Adrenal gland (tissue), 19 donors: ENCODE results near the gene RAMAC. TPM values are rescaled to one million over a fixed set of nuclear protein-coding genes. Genes with fewer than 3 reads are reported as not detected.
A peak's percentile ranks its signal among the peaks of the same experiment; 100 is the strongest.
"Not testable (repeated sequence)": the region's sequence is repeated elsewhere in the genome, so short reads cannot be mapped to it uniquely, and the experiment has no call there.

Source experiments
- DNase-seq, 7 donors: peaks; one replicate each; pipeline ENCODE4 v3.0.0-alpha.2; 2019 to 2020
- H3K27ac ChIP-seq, 5 donors: fragments of 200-600 bp; sonication (generic) in 4 of 5; 1 replicate in 3 of 5; 2 replicates in 2 of 5; pipeline versions ENCODE4 v1.5.1 to v1.8.0; 2016 to 2020; ENCODE audit warnings: mild to moderate bottlenecking in 1 of 5
- H3K27me3 ChIP-seq: fragments of 200-600 bp; 2 replicates; pipeline ENCODE4 v1.8.0; 2021
- H3K36me3 ChIP-seq, 2 donors: fragments of 200-600 bp; replicated peaks in 1 of 2; 1 replicate in 1 of 2; 2 replicates in 1 of 2; pipeline versions ENCODE4 v1.5.1 to v1.8.0; 2018 to 2022
- H3K4me1 ChIP-seq, 2 donors: fragments of 200-600 bp; replicated peaks in 1 of 2; 1 replicate in 1 of 2; 2 replicates in 1 of 2; pipeline versions ENCODE4 v1.5.1 to v1.8.0; 2018 to 2021
- H3K4me3 ChIP-seq, 4 donors: fragments of 200-600 bp; sonication (generic) in 3 of 4; one replicate each; pipeline ENCODE4 v1.5.1; 2016 to 2018
- H3K9me3 ChIP-seq, 3 donors: fragments of 200-600 bp; sonication (generic) in 1 of 3; replicated peaks in 1 of 3; 1 replicate in 2 of 3; 2 replicates in 1 of 3; pipeline versions ENCODE4 v1.5.1 to v1.8.0; 2016 to 2021
- POLR2A ChIP-seq, 2 donors: fragments of 450-650 bp; IDR thresholded peaks; one replicate each; pipeline ENCODE4 v1.6.1; 2017; ENCODE audit warnings: antibody characterized with exemption in 2 of 2, mild to moderate bottlenecking in 2 of 2, moderate library complexity in 1 of 2
- WGBS, 4 donors: extraction: QIAGEN DNeasy Blood & Tissue Kit in 2 of 4; methylation state at CpG; one replicate each; pipeline versions ENCODE4 v1.1.5 to v1.1.7; 2013 to 2017; 5-methylcytosine and 5-hydroxymethylcytosine counted together
- intact Hi-C, 2 donors: fragments of 100-400 bp; cut with DNase I; formaldehyde crosslinking; loops; one replicate each; pipeline versions ENCODE4 v1.14.1 to v1.15.0; 2022 to 2023
- long read RNA-seq, 10 donors: library from polyadenylated mRNA in 3 of 10; unstranded in 2 of 10; stranded (forward) in 1 of 10; transcript quantifications; one replicate each; pipeline ENCODE4 v2.0.0 and lab custom pipeline, GENCODE V29; 2021 to 2026
- polyA plus RNA-seq, 3 donors: library from polyadenylated mRNA; stranded (reverse); fragments of 200-250 nt in 2 of 3; fragments of 350-450 nt in 1 of 3; fragmentation: Illumina TruSeq in 1 of 3; extraction: RNeasy Lipid Tissue Mini Kit (QIAGEN cat#74804) in 1 of 3; gene quantifications; one replicate each; pipeline ENCODE4 v1.2.3, GENCODE V29; 2013 to 2014
- total RNA-seq, 9 donors: library from RNA; depleted of rRNA in 4 of 9; stranded (reverse); fragments of >200 nt in 4 of 9; fragments of 120-200 nt in 1 of 9; fragmentation: NEBNext Ultra II Directional in 1 of 9; extraction: Animal tissue kit (Norgen Biotek cat#: 25700) in 1 of 9; gene quantifications; one replicate each; pipeline versions ENCODE4 v1.1.0 to v1.2.4, GENCODE V29; 2013 to 2023
- TF ChIP-seq, protein P1 (sequence below), 6 experiments: fragments of 450-650 bp in 4 of 6; fragments of 200-600 bp in 2 of 6; sonication (generic) in 1 of 6; IDR thresholded peaks; 1 replicate in 5 of 6; 2 replicates in 1 of 6; pipeline versions ENCODE4 v1.5.1 to v1.8.0; 2016 to 2021; ENCODE audit warnings: antibody characterized with exemption in 6 of 6, mild to moderate bottlenecking in 2 of 6, moderate library complexity in 1 of 6
- donor health status: healthy with polysubstance abuse.
- donor health status: Bipolar disorder and iron deficiency.
- donor health status: DM: yes; HTN: yes; CAD: no.
- donor health status: DM: no; HTN: no; CAD: no.
- donor health status: DM: no; HTN: no; CAD: no.
- donor health status: DM: yes; HTN: yes; CAD: no.

The RAMAC gene
- total RNA-seq (10 to 100 TPM; 19.3 to 80.0 (median 21.9) TPM), polyA plus RNA-seq (10 to 100 TPM; 12.7 to 28.4 (median 16.1) TPM)
- long read RNA-seq, donor 1, transcript RAMAC-201 (4 exons, 1,568 nt): major isoform, 73 of 73 reads
- long read RNA-seq, donor 1, partial matches to known transcripts: 0 of 73 reads
- long read RNA-seq, donor 1, other reads (novel, unspliced or antisense): 0 of 73 reads
- long read RNA-seq, donor 2, transcript RAMAC-201 (4 exons, 1,568 nt): major isoform, 46 of 46 reads
- long read RNA-seq, donor 2, partial matches to known transcripts: 0 of 46 reads
- long read RNA-seq, donor 2, other reads (novel, unspliced or antisense): 0 of 46 reads
- long read RNA-seq, donor 3, transcript RAMAC-201 (4 exons, 1,568 nt): major isoform, 45 of 45 reads
- long read RNA-seq, donor 3, partial matches to known transcripts: 0 of 45 reads
- long read RNA-seq, donor 3, other reads (novel, unspliced or antisense): 0 of 45 reads
- long read RNA-seq, donor 4, transcript RAMAC-201 (4 exons, 1,568 nt): major isoform, 26 of 28 reads
- long read RNA-seq, donor 4, partial matches to known transcripts: 1 of 28 reads
- long read RNA-seq, donor 4, other reads (novel, unspliced or antisense): 1 of 28 reads
- long read RNA-seq, donor 5, transcript RAMAC-201 (4 exons, 1,568 nt): major isoform, 42 of 45 reads
- long read RNA-seq, donor 5, partial matches to known transcripts: 0 of 45 reads
- long read RNA-seq, donor 5, other reads (novel, unspliced or antisense): 3 of 45 reads
- long read RNA-seq, donor 6, transcript RAMAC-201 (4 exons, 1,568 nt): major isoform, 17 of 17 reads
- long read RNA-seq, donor 6, partial matches to known transcripts: 0 of 17 reads
- long read RNA-seq, donor 6, other reads (novel, unspliced or antisense): 0 of 17 reads
- long read RNA-seq, donor 7, transcript RAMAC-201 (4 exons, 1,568 nt): major isoform, 29 of 29 reads
- long read RNA-seq, donor 7, partial matches to known transcripts: 0 of 29 reads
- long read RNA-seq, donor 7, other reads (novel, unspliced or antisense): 0 of 29 reads
- long read RNA-seq, donor 8, transcript RAMAC-201 (4 exons, 1,568 nt): major isoform, 73 of 78 reads
- long read RNA-seq, donor 8, partial matches to known transcripts: 5 of 78 reads
- long read RNA-seq, donor 8, other reads (novel, unspliced or antisense): 0 of 78 reads
- long read RNA-seq, donor 9, transcript RAMAC-201 (4 exons, 1,568 nt): major isoform, 36 of 36 reads
- long read RNA-seq, donor 9, partial matches to known transcripts: 0 of 36 reads
- long read RNA-seq, donor 9, other reads (novel, unspliced or antisense): 0 of 36 reads
- long read RNA-seq, donor 10, transcript RAMAC-201 (4 exons, 1,568 nt): major isoform, 26 of 34 reads
- long read RNA-seq, donor 10, partial matches to known transcripts: 0 of 34 reads
- long read RNA-seq, donor 10, other reads (novel, unspliced or antisense): 8 of 34 reads

DNA sequence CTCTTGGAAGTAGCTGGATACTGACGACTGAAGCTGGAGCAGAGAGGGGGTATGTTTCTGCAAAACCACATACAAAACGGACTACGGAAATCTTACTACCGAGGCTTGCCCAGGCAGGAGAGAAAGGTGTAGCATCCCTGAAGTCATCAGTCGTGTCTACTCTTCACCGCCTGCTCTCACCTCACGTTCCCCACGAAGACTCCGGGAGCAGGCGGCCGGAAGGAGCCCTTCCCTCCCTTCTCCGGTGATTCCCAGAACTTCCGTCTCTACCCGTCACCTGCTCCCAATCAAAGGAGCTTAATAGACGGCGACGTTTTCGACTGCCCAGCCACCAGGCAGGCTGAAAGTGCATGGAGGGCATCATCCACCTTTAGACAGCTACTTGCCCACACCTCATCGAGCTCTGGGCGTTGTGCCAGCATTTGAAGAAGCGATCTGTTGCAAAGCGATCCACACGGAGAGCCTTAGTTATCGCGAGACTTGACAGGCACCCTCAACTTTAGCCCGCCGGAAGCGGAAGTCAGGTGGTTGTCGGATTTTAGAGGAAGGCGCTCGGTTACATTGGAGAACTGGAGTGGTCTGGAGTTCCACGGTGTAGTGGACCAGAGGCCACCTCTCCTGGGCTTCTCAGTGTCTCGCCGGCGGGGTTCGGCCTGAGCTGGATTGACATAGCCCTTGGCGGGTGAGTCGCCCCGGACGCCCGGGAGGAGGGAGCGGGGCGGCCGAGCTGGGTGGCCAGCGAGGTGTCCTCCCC, at the start of gene RAMAC:
RAMAC (plus strand) TSS at position 523 of the 754 bp plus-strand sequence. CDS start 2,809 bp downstream, outside the sequence.
- DNase-seq: peak; percentile 92 to 98 (median 96)
- Histone ChIP-seq H3K4me3 (peak within 1 kb of the TSS; percentile 59 to 97 (median 80)), H3K27me3 (no peaks in the 10 kb centered on the region), H3K4me1 (peaks cover 8 to 21% of the 10 kb centered on the region in 2 donors), H3K9me3 (no peaks in the 10 kb centered on the region), H3K36me3 (peaks cover 0 to 20% of the 10 kb centered on the region in 2 donors), H3K27ac (peak within 1 kb of the TSS; percentile 42 to 87 (median 64))
- intact Hi-C loops: no loop called here
- peak in 1 of 2 donors; percentile 75 for TF ChIP-seq POLR2A (IDR thresholded peaks at IDR 0.05)
- TF ChIP-seq, protein P1, sequence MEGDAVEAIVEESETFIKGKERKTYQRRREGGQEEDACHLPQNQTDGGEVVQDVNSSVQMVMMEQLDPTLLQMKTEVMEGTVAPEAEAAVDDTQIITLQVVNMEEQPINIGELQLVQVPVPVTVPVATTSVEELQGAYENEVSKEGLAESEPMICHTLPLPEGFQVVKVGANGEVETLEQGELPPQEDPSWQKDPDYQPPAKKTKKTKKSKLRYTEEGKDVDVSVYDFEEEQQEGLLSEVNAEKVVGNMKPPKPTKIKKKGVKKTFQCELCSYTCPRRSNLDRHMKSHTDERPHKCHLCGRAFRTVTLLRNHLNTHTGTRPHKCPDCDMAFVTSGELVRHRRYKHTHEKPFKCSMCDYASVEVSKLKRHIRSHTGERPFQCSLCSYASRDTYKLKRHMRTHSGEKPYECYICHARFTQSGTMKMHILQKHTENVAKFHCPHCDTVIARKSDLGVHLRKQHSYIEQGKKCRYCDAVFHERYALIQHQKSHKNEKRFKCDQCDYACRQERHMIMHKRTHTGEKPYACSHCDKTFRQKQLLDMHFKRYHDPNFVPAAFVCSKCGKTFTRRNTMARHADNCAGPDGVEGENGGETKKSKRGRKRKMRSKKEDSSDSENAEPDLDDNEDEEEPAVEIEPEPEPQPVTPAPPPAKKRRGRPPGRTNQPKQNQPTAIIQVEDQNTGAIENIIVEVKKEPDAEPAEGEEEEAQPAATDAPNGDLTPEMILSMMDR (IDR thresholded peaks at IDR 0.05): no peak
- 1 to 3% (median 2%) methylated on average over 25 to 45 of the region's 45 CpGs for WGBS, 4 donors

DNA sequence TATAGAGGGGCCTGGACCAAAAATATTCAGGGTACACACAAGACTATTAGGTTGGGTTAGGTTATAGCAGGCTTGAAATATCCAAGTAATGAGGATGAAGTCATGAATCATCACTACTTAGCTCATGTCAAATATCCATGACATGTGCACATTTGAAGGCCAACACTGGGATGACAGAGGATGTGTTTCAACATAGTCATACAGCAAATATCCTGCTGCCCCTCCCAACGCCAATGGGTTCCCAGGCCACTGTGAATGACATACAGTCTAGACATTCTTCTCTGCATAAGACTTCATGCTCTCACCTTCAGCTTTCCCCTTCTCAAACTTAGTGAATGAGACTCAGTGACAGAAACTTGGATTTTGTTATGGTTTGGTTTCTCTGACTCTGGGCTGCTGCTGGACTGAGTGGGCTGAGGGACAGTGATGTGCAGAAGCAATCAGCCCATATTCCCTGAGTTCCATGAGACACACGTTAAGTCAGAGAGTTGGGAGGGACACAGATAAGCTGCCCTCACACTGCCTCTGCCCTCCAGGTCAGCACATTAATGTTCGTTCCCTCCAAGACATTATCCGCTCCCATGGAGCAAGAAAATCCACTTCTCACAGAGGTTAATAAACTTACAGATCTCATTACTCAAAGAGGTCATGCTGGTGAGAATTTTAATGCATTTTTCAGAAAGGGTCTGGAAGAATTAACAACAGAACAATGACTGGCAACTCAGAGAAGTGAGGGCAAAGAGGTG, 48.9 kb upstream of the RAMAC start:
- Histone ChIP-seq H3K36me3 (no peaks in the 10 kb centered on the region), H3K4me1 (no peaks in the 10 kb centered on the region), H3K4me3 (no peak overlapping the region), H3K27me3 (no peaks in the 10 kb centered on the region), H3K9me3 (no peaks in the 10 kb centered on the region), H3K27ac (no peak overlapping the region)
- intact Hi-C loops: no loop called here
- DNase-seq: peak in 4 of 7 donors; percentile 26 to 64 (median 44)
- WGBS, 4 donors: 66 to 77% (median 71%) methylated on average over 4 of the region's 4 CpGs
- TF ChIP-seq POLR2A (IDR thresholded peaks at IDR 0.05): no peak
- TF ChIP-seq, protein P1 (IDR thresholded peaks at IDR 0.05): no peak

- no peak overlapping the region for H3K27ac ChIP-seq
- H3K4me3 ChIP-seq: no peak overlapping the region
- TF ChIP-seq, protein P1 (IDR thresholded peaks at IDR 0.05): no peak
- no peak for TF ChIP-seq POLR2A (IDR thresholded peaks at IDR 0.05)
- intact Hi-C loops: no loop called here
- no peaks in the 10 kb centered on the region for H3K9me3 ChIP-seq
- no peaks in the 10 kb centered on the region for H3K4me1 ChIP-seq
- no peaks in the 10 kb centered on the region for H3K27me3 ChIP-seq
- 90 to 98% (median 92%) methylated on average over 5 of the region's 5 CpGs for WGBS, 4 donors
- H3K36me3 ChIP-seq: no peaks in the 10 kb centered on the region
- no peak for DNase-seq
Measured at GRCh38 chr15:82937712-82938058, 48.3 kb upstream of the RAMAC start.

GRCh38 chr15:82939678-82940077, 46.3 kb upstream of the RAMAC start:
- 94 to 99% (median 97%) methylated on average over 6 of the region's 6 CpGs for WGBS, 4 donors
- intact Hi-C loops, H3K9me3 ChIP-seq, H3K27ac ChIP-seq, H3K27me3 ChIP-seq, H3K4me3 ChIP-seq, H3K4me1 ChIP-seq, H3K36me3 ChIP-seq, DNase-seq: not testable (repeated sequence)
